Suprapubic skin (tissue), 4 donors: Measurements from ENCODE around the gene SENP6. TPM values are rescaled to one million over a fixed set of nuclear protein-coding genes. Genes with fewer than 3 reads are reported as not detected.

Experiments
- DNase-seq, 2 donors: peaks; one replicate each; pipeline ENCODE4 v3.0.0-alpha.2; 2019; ENCODE audit warnings: low spot score in 2 of 2
- H3K27ac ChIP-seq: fragments of 200-600 bp; sonication (generic); one replicate; pipeline ENCODE4 v1.5.1; 2019
- H3K27me3 ChIP-seq: fragments of 200-600 bp; sonication (generic); one replicate; pipeline ENCODE4 v1.5.1; 2019
- H3K36me3 ChIP-seq: fragments of 200-600 bp; sonication (generic); one replicate; pipeline ENCODE4 v1.5.1; 2019
- H3K4me1 ChIP-seq: fragments of 200-600 bp; sonication (generic); one replicate; pipeline ENCODE4 v1.5.1; 2019
- H3K4me3 ChIP-seq: fragments of 200-600 bp; sonication (generic); one replicate; pipeline ENCODE4 v1.5.1; 2019; ENCODE audit warnings: mild to moderate bottlenecking
- H3K9me3 ChIP-seq: fragments of 200-600 bp; sonication (generic); one replicate; pipeline ENCODE4 v1.5.1; 2019
- CTCF ChIP-seq, 2 donors: fragments of 200-600 bp in 1 of 2; fragments of 450-650 bp in 1 of 2; sonication (generic) in 1 of 2; IDR thresholded peaks; one replicate each; pipeline ENCODE4 v1.5.1; 2016 to 2019; ENCODE audit warnings: antibody characterized with exemption in 2 of 2, mild to moderate bottlenecking in 1 of 2, moderate library complexity in 1 of 2
- EP300 ChIP-seq: sonication (generic); formaldehyde crosslinking; IDR thresholded peaks from one replicate; pipeline ENCODE4 v1.6.1; 2017; ENCODE audit warnings: antibody characterized with exemption
- POLR2A ChIP-seq, 2 donors: fragments of 450-650 bp; IDR thresholded peaks; one replicate each; pipeline ENCODE4 v1.6.1; 2017; ENCODE audit warnings: antibody characterized with exemption in 2 of 2, mild to moderate bottlenecking in 2 of 2, moderate library complexity in 2 of 2
- POLR2AphosphoS5 ChIP-seq, 3 donors: sonication (generic); formaldehyde crosslinking; IDR thresholded peaks; one replicate each; pipeline ENCODE4 v1.6.1; 2017; ENCODE audit warnings: antibody characterized with exemption in 3 of 3
- WGBS: methylation state at CpG from one replicate; pipeline ENCODE4 v1.1.5; 2018; 5-methylcytosine and 5-hydroxymethylcytosine counted together
- total RNA-seq, 4 donors: library from RNA; depleted of rRNA; stranded (reverse); fragments of >200 nt; gene quantifications; one replicate each; pipeline ENCODE4 v1.1.0, GENCODE V29; 2016

The SENP6 gene
- total RNA-seq = 100 to 1,000 TPM in 1 of 4 donors, 10 to 100 TPM in 3; 65.1 to 176 (median 83.2) TPM

GRCh38 chr6:75601304-75602245, at the start of gene SENP6:
TSS of gene SENP6 (plus strand) at chr6:75601880. CDS start at chr6:75602525, 645 bp downstream.
- DNase-seq = peak; percentile 85 to 88
- H3K4me3 ChIP-seq = peak within 1 kb of the TSS; percentile 81
- H3K4me1 ChIP-seq = peaks cover 37% of the 10 kb centered on the region
- WGBS = under 1% methylated on average over 23 of the region's 76 CpGs
- no peaks in the 10 kb centered on the region for H3K27me3 ChIP-seq
- H3K9me3 ChIP-seq = no peaks in the 10 kb centered on the region
- TF ChIP-seq EP300 (no peak), POLR2AphosphoS5 (IDR thresholded peaks at IDR 0.05) (peak; percentile 8 to 76 (median 38)), POLR2A (IDR thresholded peaks at IDR 0.05) (peak in 1 of 2 donors; percentile 85)
- H3K27ac ChIP-seq = peak within 1 kb of the TSS; percentile 99
- no peaks in the 10 kb centered on the region for H3K36me3 ChIP-seq

- WGBS = 76% methylated on average over 5 of the region's 5 CpGs
- Histone ChIP-seq H3K4me1 (no peaks in the 10 kb centered on the region), H3K9me3 (no peaks in the 10 kb centered on the region), H3K36me3 (no peaks in the 10 kb centered on the region), H3K27me3 (no peaks in the 10 kb centered on the region), H3K4me3 (no peak overlapping the region), H3K27ac (no peak overlapping the region)
- TF ChIP-seq CTCF (IDR thresholded peaks at IDR 0.05) (no peak), POLR2AphosphoS5 (IDR thresholded peaks at IDR 0.05) (no peak), EP300 (no peak), POLR2A (IDR thresholded peaks at IDR 0.05) (no peak)
- no peak for DNase-seq
Measured at GRCh38 chr6:75556240-75556639, 45.4 kb upstream of the SENP6 start.

GRCh38 chr6:75557068-75557467, 44.6 kb upstream of the SENP6 start:
- H3K27ac ChIP-seq = no peak overlapping the region
- no peaks in the 10 kb centered on the region for H3K36me3 ChIP-seq
- H3K4me1 ChIP-seq = no peaks in the 10 kb centered on the region
- no peak for TF ChIP-seq POLR2AphosphoS5 (IDR thresholded peaks at IDR 0.05)
- TF ChIP-seq CTCF (IDR thresholded peaks at IDR 0.05) = no peak
- no peak for TF ChIP-seq POLR2A (IDR thresholded peaks at IDR 0.05)
- TF ChIP-seq EP300 = no peak
- no peak for DNase-seq
- no peaks in the 10 kb centered on the region for H3K9me3 ChIP-seq
- no peaks in the 10 kb centered on the region for H3K27me3 ChIP-seq
- 81% methylated on average over 1 of the region's 1 CpG for WGBS
- H3K4me3 ChIP-seq = no peak overlapping the region

- no peak for TF ChIP-seq POLR2A (IDR thresholded peaks at IDR 0.05)
- TF ChIP-seq EP300 = no peak
- no peak for TF ChIP-seq CTCF (IDR thresholded peaks at IDR 0.05)
- no peak for TF ChIP-seq POLR2AphosphoS5 (IDR thresholded peaks at IDR 0.05)
- Histone ChIP-seq H3K36me3 (no peaks in the 10 kb centered on the region), H3K27me3 (no peaks in the 10 kb centered on the region), H3K4me3 (no peak overlapping the region), H3K9me3 (no peaks in the 10 kb centered on the region), H3K4me1 (no peaks in the 10 kb centered on the region), H3K27ac (no peak overlapping the region)
- no peak for DNase-seq
- WGBS = 100% methylated on average over 1 of the region's 1 CpG
Measured at GRCh38 chr6:75563032-75563431, 38.6 kb upstream of the SENP6 start.

GRCh38 chr6:75566137-75566767, 35.4 kb upstream of the SENP6 start:
- Histone ChIP-seq H3K9me3 (no peaks in the 10 kb centered on the region), H3K27me3 (no peaks in the 10 kb centered on the region), H3K4me3 (no peak overlapping the region), H3K27ac (no peak overlapping the region), H3K36me3 (no peaks in the 10 kb centered on the region), H3K4me1 (no peaks in the 10 kb centered on the region)
- no peak for TF ChIP-seq EP300
- TF ChIP-seq POLR2A (IDR thresholded peaks at IDR 0.05) = no peak
- DNase-seq = no peak
- 88% methylated on average over 1 of the region's 2 CpGs for WGBS

GRCh38 chr6:75568100-75568499, 33.6 kb upstream of the SENP6 start:
- Histone ChIP-seq H3K27me3 (no peaks in the 10 kb centered on the region), H3K27ac (no peak overlapping the region), H3K4me3 (no peak overlapping the region), H3K36me3 (no peaks in the 10 kb centered on the region), H3K9me3 (no peaks in the 10 kb centered on the region), H3K4me1 (no peaks in the 10 kb centered on the region)
- no peak for DNase-seq
- TF ChIP-seq EP300 (no peak), POLR2AphosphoS5 (IDR thresholded peaks at IDR 0.05) (no peak), CTCF (IDR thresholded peaks at IDR 0.05) (no peak), POLR2A (IDR thresholded peaks at IDR 0.05) (no peak)
- 100% methylated on average over 2 of the region's 6 CpGs for WGBS
